ENCODE measurements around the gene NEU2. TPM values are rescaled to one million over a fixed set of nuclear protein-coding genes. Genes with fewer than 3 reads are reported as not detected.

The NEU2 gene
- total and polyA plus RNA-seq, 4 donors = not detected

- no peak for DNase-seq (ENCODE audit: low spot score)
- H3K9me3 ChIP-seq (ENCODE audit: control insufficient read depth in 4 of 4, low read length in 3 of 4) = no peaks in the 10 kb centered on the region
- H3K27ac ChIP-seq (ENCODE audit: low read depth in 1 of 2, low read length in 2 of 2) = peak overlapping the region; percentile 85 to 86
- TF ChIP-seq HNF4A (conservative IDR thresholded peaks at IDR 0.05) = no peak
- TF ChIP-seq, protein P1, sequence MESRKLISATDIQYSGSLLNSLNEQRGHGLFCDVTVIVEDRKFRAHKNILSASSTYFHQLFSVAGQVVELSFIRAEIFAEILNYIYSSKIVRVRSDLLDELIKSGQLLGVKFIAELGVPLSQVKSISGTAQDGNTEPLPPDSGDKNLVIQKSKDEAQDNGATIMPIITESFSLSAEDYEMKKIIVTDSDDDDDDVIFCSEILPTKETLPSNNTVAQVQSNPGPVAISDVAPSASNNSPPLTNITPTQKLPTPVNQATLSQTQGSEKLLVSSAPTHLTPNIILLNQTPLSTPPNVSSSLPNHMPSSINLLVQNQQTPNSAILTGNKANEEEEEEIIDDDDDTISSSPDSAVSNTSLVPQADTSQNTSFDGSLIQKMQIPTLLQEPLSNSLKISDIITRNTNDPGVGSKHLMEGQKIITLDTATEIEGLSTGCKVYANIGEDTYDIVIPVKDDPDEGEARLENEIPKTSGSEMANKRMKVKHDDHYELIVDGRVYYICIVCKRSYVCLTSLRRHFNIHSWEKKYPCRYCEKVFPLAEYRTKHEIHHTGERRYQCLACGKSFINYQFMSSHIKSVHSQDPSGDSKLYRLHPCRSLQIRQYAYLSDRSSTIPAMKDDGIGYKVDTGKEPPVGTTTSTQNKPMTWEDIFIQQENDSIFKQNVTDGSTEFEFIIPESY (IDR thresholded peaks at IDR 0.05) = no peak
- no peak for TF ChIP-seq RXRA (IDR thresholded peaks at IDR 0.05)
- TF ChIP-seq, protein P2, sequence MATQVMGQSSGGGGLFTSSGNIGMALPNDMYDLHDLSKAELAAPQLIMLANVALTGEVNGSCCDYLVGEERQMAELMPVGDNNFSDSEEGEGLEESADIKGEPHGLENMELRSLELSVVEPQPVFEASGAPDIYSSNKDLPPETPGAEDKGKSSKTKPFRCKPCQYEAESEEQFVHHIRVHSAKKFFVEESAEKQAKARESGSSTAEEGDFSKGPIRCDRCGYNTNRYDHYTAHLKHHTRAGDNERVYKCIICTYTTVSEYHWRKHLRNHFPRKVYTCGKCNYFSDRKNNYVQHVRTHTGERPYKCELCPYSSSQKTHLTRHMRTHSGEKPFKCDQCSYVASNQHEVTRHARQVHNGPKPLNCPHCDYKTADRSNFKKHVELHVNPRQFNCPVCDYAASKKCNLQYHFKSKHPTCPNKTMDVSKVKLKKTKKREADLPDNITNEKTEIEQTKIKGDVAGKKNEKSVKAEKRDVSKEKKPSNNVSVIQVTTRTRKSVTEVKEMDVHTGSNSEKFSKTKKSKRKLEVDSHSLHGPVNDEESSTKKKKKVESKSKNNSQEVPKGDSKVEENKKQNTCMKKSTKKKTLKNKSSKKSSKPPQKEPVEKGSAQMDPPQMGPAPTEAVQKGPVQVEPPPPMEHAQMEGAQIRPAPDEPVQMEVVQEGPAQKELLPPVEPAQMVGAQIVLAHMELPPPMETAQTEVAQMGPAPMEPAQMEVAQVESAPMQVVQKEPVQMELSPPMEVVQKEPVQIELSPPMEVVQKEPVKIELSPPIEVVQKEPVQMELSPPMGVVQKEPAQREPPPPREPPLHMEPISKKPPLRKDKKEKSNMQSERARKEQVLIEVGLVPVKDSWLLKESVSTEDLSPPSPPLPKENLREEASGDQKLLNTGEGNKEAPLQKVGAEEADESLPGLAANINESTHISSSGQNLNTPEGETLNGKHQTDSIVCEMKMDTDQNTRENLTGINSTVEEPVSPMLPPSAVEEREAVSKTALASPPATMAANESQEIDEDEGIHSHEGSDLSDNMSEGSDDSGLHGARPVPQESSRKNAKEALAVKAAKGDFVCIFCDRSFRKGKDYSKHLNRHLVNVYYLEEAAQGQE (IDR thresholded peaks at IDR 0.05) = no peak
- TF ChIP-seq JUND (IDR thresholded peaks at IDR 0.05) = no peak
- TF ChIP-seq ATF3 (IDR thresholded peaks at IDR 0.05) = no peak
- TF ChIP-seq MAX (IDR thresholded peaks at IDR 0.05) = no peak
- no peak for TF ChIP-seq FOXA1 (IDR thresholded peaks at IDR 0.05)
- no peak for TF ChIP-seq GABPA (IDR thresholded peaks at IDR 0.05 in 1 of 2, conservative IDR thresholded peaks at IDR 0.05 in 1 of 2)
- TF ChIP-seq CTCF (IDR thresholded peaks at IDR 0.05; ENCODE audit: low read depth, low read length, missing input control) = no peak
- TF ChIP-seq RAD21 (IDR thresholded peaks at IDR 0.05) = no peak
- TF ChIP-seq FOXA2 (IDR thresholded peaks at IDR 0.05) = no peak
- TF ChIP-seq SP1 (IDR thresholded peaks at IDR 0.05) = no peak
- TF ChIP-seq EGR1 (IDR thresholded peaks at IDR 0.05; ENCODE audit: low read depth in 2 of 2) = no peak
- TF ChIP-seq HNF4G (IDR thresholded peaks at IDR 0.05) = no peak
- no peak for TF ChIP-seq YY1 (IDR thresholded peaks at IDR 0.05)
- no peak for TF ChIP-seq TAF1 (conservative IDR thresholded peaks at IDR 0.05)
- no peak for TF ChIP-seq NR2F2 (IDR thresholded peaks at IDR 0.05)
- no peak overlapping the region for H3K9ac ChIP-seq (ENCODE audit: low read depth in 1 of 2, low read length in 2 of 2)
- H3K4me3 ChIP-seq (ENCODE audit: low read depth in 1 of 3, low read length in 3 of 3) = no peak overlapping the region
- 35% methylated on average over 1 of the region's 1 CpG for WGBS
- no peaks in the 10 kb centered on the region for H3K36me3 ChIP-seq (ENCODE audit: control insufficient read depth in 4 of 4, insufficient read depth in 3 of 4, low read depth in 1 of 4, low read length in 3 of 4)
- H3K27me3 ChIP-seq (ENCODE audit: control insufficient read depth in 4 of 4, insufficient read depth in 4 of 4, low read length in 3 of 4) = no peaks in the 10 kb centered on the region
- peaks cover 13 to 30% (median 21%) of the 10 kb centered on the region in 4 donors for H3K4me1 ChIP-seq (ENCODE audit: control insufficient read depth in 4 of 4, insufficient read depth in 4 of 4, low read length in 3 of 4)
Observed at GRCh38 chr2:233013650-233014049, 18.8 kb upstream of the NEU2 start.
